ENCODE data around the gene CALR3.

DNA sequence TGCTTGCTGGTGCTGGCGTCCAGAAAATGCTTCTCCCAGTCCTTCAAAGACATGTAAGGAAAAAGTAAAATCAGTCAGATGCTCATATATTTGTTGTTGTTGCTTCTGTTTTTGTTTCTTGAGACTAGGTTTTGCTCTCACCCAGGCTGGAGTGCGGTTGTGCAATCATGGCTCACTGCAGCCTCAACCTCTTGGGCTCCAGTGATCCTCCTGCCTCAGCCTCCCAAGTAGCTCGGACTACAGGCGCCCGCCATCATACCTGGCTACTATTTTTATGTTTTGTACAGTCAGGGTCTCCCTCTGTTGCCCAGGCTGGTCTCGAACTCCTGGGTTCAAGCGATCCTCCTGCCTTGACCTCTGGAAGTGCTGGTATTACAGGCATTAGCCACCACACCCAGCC, 13.2 kb downstream of the CALR3 start:
- TF ChIP-seq CTCF (IDR thresholded peaks at IDR 0.05) (no peak), POLR2A (IDR thresholded peaks at IDR 0.05) (no peak)
